ENCODE measurements around the gene CDH2. TPM values are rescaled to one million over a fixed set of nuclear protein-coding genes. Genes with fewer than 3 reads are reported as not detected.

The CDH2 gene
- total RNA-seq, 2 donors from 2014 or later = 110 to 178 TPM

DNA sequence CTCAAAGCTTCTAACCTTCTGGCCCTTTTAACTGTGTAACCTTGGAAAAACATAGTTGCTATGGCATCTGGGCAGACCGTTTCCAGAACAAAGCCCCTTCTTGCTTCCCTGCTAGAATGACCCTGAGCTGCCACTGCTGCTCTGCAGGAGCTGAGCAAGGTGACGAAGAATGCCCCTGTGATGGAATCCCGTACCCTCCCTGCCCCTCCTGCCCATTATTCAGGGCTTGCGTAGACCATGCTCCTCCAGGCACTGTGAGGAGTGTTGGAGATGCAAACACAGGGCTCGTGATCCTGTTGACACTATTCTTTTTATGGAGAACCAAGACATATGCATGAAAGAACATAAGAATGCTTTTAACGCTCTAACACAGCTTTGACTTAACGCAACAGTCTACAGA lies 191.1 kb downstream of the CDH2 start:
- no peak for DNase-seq
- intact Hi-C loops (cut with DNase I) = no loop called here

DNA sequence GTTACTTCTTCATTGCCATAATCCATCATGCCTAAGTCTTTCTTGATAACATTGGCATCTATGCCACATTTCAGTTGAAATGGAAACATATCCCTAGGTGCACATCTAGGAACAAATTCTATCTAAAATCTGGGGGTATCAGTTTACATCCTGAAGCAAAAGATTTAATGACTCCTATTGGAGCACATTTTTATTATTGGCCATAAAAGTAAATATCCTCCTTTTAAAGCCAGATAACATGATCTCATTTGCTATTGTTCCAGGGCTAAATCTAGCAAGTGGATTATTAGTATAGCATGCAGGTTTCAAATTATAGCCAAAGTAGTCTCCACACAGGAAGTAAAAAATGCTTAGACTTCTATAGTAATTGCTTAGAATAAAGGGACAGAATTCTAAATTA lies 193.2 kb downstream of the CDH2 start:
- no peak for DNase-seq
- ATAC-seq = no peak
- intact Hi-C loops (cut with DNase I) = no loop called here

More for the DNA sequence above, 191.1 kb downstream of the CDH2 start:
- ATAC-seq = no peak

DNA sequence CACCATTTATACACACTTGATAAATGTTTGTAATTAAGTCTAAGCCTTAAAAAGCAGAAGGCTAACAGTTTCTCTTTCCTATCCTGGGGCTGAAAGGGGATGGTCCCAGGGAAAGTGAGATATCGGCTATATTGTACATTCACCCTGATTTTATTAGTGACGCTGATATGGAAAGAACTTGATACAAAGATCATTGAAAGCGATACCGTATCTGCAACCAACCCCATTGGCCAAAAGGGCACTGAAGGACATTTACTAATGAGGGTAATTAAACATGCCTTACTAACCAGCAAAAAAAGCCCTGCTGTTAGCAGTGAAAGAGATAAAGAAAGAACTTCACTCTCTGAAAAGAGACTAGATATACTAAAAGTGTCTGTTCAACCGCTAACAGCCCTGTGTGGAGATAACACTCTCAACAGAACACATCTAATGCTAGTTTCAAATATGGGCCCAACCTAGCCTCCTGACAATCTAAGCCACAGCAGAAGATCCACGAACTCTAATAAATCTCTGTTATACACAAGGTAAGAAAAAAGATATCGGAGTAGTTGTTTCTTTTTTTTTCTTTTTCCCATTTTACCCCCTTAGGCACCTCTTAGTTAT lies 200.0 kb downstream of the CDH2 start:
- DNase-seq = no peak
- intact Hi-C loops (cut with DNase I) = no loop called here
- ATAC-seq = peak; percentile 63 to 64

DNA sequence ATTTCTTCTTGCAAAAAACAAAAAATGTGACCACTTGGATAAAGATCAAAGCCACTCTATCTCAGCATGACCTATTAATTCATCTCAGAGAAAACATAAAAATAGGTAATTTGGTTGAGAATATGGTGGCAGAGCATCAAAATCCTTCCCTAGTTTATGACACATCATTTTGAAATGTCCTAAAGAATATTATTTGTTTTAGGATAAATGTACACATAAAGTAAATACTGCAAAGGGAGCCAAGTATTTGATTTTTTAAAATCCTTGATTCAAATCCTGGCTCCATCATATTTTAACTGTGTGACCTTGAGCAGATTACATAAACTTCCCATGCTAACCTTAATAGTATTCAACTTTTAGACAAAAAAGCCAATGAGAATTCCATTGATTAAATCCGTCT lies 206.6 kb downstream of the CDH2 start:
- no peak for DNase-seq
- intact Hi-C loops (cut with DNase I) = no loop called here
- ATAC-seq = no peak

DNA sequence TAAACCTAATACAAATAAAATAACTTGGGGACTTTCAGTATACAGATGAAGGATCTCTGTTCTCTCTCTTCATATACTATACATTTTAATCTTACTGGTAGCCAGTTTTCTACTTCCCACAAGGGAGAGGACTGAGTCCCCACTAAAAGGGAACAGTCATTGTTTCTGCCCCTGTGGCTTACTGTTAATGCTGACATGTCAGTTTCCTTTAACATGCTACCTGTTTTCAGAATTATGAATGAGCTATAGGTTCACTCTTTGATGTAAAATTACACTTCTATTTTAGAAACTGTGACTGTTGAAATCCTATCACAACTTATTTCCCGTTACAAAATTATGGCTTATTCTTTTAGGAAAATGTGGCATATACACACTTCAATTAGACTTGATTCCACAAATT lies 207.7 kb downstream of the CDH2 start:
- intact Hi-C loops (cut with DNase I) = no loop called here
- ATAC-seq = no peak

DNA sequence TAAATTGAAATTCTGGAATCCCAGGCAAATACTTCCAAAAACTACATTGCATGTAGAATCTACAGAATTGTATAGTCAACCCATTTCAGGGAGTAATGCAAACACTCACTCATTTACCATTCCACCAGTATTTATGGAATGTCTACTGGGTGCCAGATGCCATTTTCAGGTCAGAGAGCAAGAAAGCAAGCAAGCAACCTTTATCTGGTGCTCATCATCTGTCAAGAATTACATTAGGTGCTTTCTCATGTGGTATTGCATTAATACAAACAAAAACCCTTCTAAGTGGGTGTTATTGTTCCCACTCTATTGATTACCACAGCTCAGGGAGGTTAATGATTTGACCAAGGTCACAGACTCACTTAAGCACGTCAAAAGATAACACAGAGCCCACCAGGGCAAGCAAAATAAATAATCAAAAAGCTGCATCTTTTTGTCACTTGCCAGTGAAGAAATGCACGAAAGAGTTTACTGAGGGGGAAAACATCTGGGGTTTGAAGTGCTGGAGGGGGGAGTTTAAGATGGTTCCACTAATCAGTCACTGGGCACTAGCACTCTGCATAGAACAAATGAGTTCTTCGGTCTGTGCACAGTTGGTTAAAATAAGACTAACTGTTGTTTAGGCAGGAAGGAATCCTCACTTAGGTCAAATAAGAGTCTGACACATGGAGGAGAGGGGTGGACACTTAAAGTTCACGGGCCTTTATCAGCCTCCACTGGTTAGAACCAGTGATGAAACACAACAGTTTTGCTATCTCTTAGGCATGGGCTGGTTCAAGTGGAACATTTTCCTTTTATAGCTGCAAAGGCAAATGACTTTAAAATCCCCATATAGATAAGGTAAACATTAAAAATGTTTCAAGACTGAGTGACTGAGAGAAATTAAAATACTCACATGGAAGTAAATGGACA lies 208.8 kb downstream of the CDH2 start:
- intact Hi-C loops (cut with DNase I) = no loop called here
- DNase-seq (no peak), ATAC-seq (peak; percentile 58 to 74)

More for the DNA sequence above, 207.7 kb downstream of the CDH2 start:
- DNase-seq = no peak

DNA sequence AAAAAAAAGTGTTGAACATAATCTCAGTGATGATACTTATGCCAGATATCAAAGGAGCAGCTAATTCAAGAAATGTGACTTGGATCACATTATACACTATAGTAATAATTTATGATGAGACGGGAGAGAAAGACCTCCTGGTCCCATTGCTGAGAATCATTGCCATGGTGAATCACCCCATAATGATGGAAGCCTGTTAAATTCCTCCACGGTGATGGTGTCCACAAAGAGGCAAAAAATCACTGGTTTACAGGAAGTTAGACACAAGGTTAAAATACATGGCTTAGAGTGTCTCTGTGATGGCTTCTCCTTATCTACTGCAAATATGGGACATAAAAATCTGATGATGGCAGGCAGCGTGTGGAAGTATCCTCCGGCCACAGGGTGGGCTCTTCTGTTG lies 210.0 kb downstream of the CDH2 start:
- DNase-seq (no peak), ATAC-seq (no peak)
- intact Hi-C loops (cut with DNase I) = no loop called here

DNA sequence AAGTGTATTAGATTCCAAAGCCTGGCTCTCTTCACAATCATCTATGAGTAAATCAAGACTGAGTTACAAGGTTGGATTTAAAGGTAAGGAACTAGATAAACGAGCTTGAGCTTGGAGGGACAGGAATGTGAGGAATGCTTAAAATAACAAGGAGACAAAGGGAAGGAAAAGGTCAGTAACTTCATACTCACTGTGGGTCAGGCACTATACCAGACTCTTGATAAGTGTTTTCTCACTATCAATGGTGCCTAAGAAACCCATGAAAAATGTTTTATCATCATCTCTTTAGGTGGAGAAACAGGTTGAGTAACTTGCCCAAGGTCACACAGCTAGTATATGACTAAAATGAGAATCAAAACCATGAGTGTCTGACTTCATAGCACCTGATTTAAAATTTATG lies 212.1 kb downstream of the CDH2 start:
- intact Hi-C loops (cut with DNase I) = no loop called here
- DNase-seq = no peak
- ATAC-seq = peak in 1 of 2 donors; percentile 30

DNA sequence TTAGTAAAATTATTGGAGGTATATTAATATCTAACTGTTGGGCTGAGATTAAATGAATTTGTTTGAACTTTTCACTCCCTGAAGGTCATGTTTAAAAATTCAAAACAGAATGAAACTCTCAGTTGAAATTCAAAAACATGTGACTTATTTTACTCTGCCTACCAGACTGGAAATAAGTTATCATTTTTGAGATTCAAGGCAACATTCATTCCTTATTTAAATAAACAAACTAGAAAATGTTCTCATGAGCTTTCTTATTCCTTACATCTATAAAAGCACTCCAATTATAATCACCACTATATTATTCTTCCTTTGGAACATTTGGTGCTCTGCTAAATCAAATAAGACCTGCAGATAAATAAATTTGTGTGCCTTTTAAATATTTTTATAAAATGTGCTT lies 217.8 kb downstream of the CDH2 start:
- intact Hi-C loops (cut with DNase I) = no loop called here
- DNase-seq (no peak), ATAC-seq (no peak)

DNA sequence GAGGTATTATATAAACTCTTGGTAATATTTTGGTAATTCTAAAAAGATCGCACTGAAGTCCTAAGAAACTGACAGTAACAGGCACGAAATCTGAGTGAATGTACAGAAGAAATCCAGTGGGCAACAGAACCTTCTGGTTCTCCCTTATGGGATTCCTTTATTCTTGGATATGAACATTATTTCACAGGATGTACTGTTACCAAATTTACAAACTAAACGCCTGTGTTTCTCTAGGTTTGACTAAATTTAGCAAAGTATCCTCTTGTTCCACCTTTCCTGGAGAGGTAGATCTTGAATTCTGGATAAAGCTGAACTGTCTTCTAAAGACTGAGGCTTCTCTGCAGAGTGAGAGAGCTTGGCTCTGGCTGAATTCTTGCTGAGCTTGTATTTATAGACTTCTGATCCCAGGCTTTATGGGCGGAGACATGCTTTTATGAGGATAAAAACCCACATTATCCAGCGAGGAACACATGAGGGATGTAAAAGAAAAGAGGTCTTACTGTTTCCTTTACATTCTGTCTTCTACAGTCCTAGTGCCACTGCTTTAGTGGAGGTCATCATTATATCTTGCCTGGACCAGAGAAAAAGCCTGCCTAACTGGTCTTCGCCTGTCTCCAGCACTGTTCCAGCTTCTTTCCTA lies 220.8 kb downstream of the CDH2 start:
- intact Hi-C loops (cut with DNase I) = no loop called here
- DNase-seq = no peak

DNA sequence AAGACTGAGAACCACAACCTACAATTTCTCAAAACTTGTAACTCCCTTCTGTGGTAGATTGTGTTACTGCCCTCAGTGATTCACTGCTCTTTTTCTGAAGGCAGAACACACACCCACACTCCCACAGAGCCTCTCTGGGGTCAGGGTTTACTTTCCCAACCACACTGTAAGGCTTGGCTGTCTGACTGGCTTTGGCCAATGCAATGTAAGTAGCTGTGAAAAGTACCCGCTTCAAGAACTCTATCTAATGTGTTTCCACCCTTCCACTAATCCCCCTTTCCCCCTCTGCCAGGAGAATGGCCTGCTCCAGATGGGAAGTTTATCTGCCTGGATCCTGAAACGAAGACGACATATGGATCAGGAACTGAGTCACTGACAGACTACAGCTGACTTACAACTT lies 222.7 kb downstream of the CDH2 start:
- ATAC-seq = peak in 1 of 2 donors; percentile 33
- intact Hi-C loops (cut with DNase I) = no loop called here
- DNase-seq = no peak

More for the DNA sequence above, 220.8 kb downstream of the CDH2 start:
- ATAC-seq = no peak

DNA sequence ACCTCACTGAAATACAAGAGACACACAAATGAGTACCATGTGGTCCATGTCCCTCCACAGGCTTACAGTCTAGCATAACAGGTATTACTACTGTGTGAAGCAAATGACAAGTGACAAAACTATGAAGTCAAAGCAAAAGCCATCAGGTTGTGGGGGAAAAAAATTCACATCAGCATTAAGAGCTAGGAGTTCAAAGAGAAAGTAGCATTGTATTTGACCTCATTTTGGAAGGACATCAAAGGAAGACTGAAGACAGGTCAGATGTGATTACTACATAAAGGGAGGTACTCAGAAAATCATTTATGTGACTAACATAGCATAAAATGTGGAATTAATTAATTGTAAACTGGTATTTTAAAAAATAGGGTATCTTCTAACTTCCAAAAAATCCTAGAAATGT lies 224.2 kb downstream of the CDH2 start:
- intact Hi-C loops (cut with DNase I) = no loop called here
- no peak for ATAC-seq
- no peak for DNase-seq

DNA sequence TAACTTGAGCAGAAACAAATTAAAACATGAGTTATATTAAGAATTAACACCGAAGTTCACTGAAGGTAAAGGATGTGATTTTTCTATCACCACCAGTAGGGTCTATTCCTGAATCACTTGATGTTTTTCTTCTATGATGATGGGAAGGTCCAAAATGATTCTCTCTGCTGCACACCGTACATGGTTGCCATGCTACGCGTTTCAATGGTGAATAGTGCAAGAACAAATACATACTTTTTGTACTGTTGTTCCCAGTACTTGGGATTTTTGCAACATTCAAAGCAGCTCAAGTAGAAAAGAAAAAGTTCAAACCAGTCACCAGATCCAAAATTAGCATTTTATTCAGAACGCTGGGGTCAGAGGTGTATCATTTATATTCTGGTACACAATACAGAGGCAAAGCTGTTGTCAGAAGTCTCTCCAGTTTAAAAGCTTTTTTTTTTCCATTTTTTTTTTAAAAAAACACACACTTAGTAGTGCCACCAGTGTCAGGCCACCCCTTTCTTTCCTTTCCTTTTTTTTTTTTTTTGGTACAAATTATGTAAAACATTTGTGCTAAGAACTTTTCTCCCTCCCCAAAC lies 226.2 kb downstream of the CDH2 start:
- intact Hi-C loops (cut with DNase I) = no loop called here
- DNase-seq (no peak), ATAC-seq (no peak)

DNA sequence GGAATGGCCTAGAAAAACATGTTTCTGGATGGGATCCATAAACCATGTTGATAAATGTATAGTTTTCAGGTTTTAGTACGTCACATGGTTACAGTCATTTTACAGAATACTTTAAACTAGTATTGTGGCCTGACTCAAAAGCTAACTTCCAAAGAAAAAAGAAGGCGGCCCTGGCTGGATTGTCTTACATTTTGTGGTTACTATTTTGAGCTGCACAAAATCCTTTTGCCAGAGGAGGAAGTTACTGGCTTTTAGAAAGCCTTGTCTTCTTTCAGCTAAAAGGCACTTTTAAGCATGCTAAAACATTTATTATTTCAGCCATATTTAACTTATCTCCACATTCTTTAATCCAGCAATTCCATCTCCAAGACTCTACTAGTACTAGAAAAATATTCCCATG lies 227.9 kb downstream of the CDH2 start:
- DNase-seq = no peak
- intact Hi-C loops (cut with DNase I) = no loop called here
- ATAC-seq = no peak

DNA sequence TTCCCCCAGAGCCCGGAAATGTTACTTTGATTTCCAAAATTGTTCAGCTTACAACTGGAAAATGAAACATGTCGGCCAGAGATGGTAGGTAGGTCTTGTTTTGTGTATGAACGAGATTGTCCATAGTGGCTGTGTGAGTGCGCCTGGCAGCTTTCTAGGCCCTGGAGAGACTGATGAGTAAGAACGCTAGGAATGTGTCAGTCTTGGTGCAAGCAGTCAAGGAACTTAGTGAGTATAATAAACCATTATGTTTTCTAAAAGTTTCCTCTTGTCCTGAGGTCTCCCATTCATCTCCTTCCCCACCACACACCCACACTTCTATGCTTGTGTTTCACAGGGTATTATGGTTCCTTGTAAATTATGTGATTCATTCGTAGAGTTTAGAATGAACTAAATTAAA lies 234.2 kb downstream of the CDH2 start:
- intact Hi-C loops (cut with DNase I) = no loop called here
- ATAC-seq (peak in 1 of 2 donors; percentile 46), DNase-seq (no peak)

DNA sequence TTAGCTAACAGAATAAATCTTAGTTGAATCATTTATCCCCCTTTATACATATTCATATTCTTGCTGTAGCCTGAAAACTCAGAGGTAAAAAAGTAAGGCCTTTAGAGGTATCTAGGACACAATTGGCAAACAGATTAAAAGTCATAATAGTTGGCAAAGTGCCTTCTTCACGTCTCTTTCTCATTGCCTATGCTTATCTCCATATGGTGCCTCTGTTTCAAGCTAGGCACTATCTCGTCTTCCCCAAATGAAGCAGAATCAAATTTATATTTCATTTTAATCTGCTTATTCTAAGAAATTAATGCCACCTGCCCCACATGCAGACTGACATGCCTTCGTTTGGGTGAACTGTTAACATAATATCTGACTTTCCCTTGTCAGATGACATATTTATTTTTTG lies 245.4 kb downstream of the CDH2 start:
- no peak for ATAC-seq
- no peak for DNase-seq
- intact Hi-C loops (cut with DNase I) = no loop called here

DNA sequence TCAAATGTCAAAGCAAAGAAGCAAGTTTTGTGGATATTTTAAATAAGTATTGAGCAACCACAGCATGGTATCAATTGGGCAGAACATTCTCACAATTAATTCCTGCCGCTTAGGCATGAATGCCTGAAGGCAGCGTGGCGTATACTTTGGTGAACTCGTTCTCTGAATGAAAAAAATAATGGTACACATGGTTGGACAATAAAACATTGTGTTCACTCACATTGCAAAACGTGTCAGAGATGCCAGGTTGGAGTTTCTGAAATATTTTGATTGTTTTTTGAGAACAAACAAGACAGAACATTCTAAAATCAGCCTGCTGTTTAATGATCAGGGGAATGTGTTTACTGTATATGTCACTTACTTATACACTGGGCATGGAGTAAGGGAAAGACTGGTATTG lies 254.2 kb downstream of the CDH2 start:
- intact Hi-C loops (cut with DNase I) = no loop called here
- no peak for ATAC-seq
- DNase-seq = no peak

DNA sequence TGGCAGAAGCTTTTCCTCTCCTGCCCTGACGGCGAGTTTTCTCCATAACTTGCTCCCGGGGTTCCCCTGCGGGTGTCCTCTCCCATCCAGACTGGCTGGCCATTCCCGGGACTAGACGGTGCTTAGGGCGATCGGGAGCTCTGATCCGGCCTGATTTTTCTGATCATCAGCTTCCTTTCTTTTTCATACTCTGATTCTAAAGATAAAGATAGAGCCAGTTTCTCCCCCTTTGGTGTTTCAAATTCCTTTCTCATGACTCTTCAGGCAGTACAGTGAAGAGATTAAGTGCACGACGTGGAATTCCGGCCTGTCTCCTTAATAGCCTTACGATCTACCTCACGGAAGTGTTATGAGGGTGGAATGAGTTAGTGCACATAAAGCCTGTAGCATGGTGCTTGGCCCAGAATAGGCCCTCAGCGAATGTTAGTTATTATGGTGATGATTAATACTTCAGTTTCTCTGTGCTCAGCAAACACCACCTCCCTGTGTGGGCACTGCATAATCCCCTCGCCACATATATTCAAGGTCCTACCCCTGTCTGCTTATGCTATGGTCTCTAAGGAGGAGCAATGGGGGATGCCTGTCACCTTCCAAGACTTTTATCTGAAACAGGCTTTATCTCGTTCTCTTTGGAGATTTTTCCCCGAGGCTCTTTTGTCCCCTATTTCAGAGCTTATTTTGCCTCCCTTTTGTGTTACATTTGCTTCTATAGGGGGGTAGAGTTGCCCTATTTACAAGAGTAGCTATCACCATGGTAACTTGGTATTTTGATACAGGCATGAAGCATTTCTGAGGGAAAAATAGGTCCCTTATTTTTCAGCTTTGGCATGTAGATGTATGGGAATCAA lies 254.8 kb downstream of the CDH2 start:
- ATAC-seq = peak in 1 of 2 donors; percentile 65
- no peak for DNase-seq
- intact Hi-C loops (cut with DNase I) = no loop called here

DNA sequence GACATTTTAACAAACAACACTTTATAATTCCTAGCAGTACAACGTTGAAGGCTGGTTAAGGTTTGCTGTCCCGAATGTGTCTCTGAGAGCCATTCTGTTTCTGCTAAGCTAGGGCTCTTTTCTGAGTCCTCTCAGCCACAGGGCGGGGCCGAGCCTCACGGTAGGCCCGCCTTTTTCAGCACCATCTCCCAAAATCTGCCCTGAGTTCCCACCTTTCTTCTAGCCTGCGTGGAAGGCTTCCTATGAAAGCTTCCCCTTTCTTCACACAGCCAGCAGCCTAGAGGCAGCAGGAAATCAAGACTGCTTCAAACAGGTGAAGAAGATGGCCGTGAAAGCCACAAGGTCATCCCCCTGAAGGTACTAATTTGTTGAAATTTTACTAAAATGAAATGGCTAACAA lies 255.5 kb downstream of the CDH2 start:
- no peak for DNase-seq
- ATAC-seq = no peak
- intact Hi-C loops (cut with DNase I) = no loop called here
